ENCODE measurements around the gene ALK. TPM values are rescaled to one million over a fixed set of nuclear protein-coding genes. Genes with fewer than 3 reads are reported as not detected.
A peak's percentile ranks its signal among the peaks of the same experiment; 100 is the strongest.

The ALK gene
- polyA plus RNA-seq, 2 of the 4 experiments (the other 2 are of a cell fraction): not detected

- FAIRE-seq (no peak), ATAC-seq (no peak), DNase-seq (ENCODE audit: low read depth in 1 of 2, low spot score in 1 of 2) (no peak)
- H3K27ac ChIP-seq: no peak overlapping the region
- ChIA-PET CTCF (interaction anchor here (3.0 kb wide), 1 partner anchor 17 kb away, joined by 9 read pairs; no protein-coding TSS in a partner anchor), POLR2A (no interaction called here)
- no peak overlapping the region for H3K4me3 ChIP-seq
- 55% methylated on average over 6 of the region's 6 CpGs for WGBS (ENCODE audit: missing lambda C conversion rate)
- peaks cover 3% of the 10 kb centered on the region; the same call in 1 of the 3 replicates for H3K4me1 ChIP-seq
- H3K4me2 ChIP-seq: no peak overlapping the region
- no peaks in the 10 kb centered on the region for H3K9me3 ChIP-seq
- TF ChIP-seq FOSL2 (IDR thresholded peaks at IDR 0.05): no peak
- no peak for TF ChIP-seq FOSL2 (CRISPR knock-in tag; IDR thresholded peaks at IDR 0.05)
- TF ChIP-seq TP53 (CRISPR knock-in tag; IDR thresholded peaks at IDR 0.05): no peak
- no peak for TF ChIP-seq CTCF (IDR thresholded peaks at IDR 0.05)
- no peak for TF ChIP-seq MAZ (IDR thresholded peaks at IDR 0.05; ENCODE audit: borderline replicate concordance, low read depth, low read length)
- no peak for TF ChIP-seq USF2 (IDR thresholded peaks at IDR 0.05)
- no peak for TF ChIP-seq ZNF302 (CRISPR knock-in tag; IDR thresholded peaks at IDR 0.05)
- no peak for TF ChIP-seq POLR2A (IDR thresholded peaks at IDR 0.05; ENCODE audit: low read length)
- no peak for TF ChIP-seq HOXB5 (CRISPR knock-in tag; IDR thresholded peaks at IDR 0.05)
- TF ChIP-seq RCOR1 (IDR thresholded peaks at IDR 0.05; ENCODE audit: low read depth, low read length): no peak
- no peak for TF ChIP-seq ZSCAN20 (CRISPR knock-in tag; IDR thresholded peaks at IDR 0.05)
- no peak for TF ChIP-seq CBX8 (IDR thresholded peaks at IDR 0.05)
- no peak for TF ChIP-seq JUNB (IDR thresholded peaks at IDR 0.05)
- TF ChIP-seq PHF8 (IDR thresholded peaks at IDR 0.05; ENCODE audit: borderline replicate concordance, low read depth): no peak
These were observed 137.7 kb downstream of the ALK start for GRCh38 chr2:29783666-29784065.

- no peak overlapping the region for H3K4me3 ChIP-seq
- FAIRE-seq (peak; percentile 36), DNase-seq (ENCODE audit: low read depth in 1 of 2, low spot score in 1 of 2) (no peak), ATAC-seq (no peak)
- ChIA-PET CTCF (interaction anchor here (0.6 to 3.0 kb wide), 2 partner anchors 18 to 440 kb away, joined by 3 to 9 read pairs; no protein-coding TSS in a partner anchor), POLR2A (no interaction called here)
- H3K27ac ChIP-seq: no peak overlapping the region
- WGBS (ENCODE audit: missing lambda C conversion rate): 34% methylated on average over 7 of the region's 7 CpGs
- H3K4me1 ChIP-seq: peaks cover 3% of the 10 kb centered on the region; the same call in 1 of the 3 replicates
- H3K9me3 ChIP-seq: no peaks in the 10 kb centered on the region
- H3K4me2 ChIP-seq: no peak overlapping the region
- TF ChIP-seq HDAC2 (IDR thresholded peaks at IDR 0.05) (no peak), CHD2 (IDR thresholded peaks at IDR 0.05; ENCODE audit: low read length, partially characterized antibody) (no peak), HOXB13 (CRISPR knock-in tag; IDR thresholded peaks at IDR 0.05; ENCODE audit: low read depth) (no peak), FOXS1 (CRISPR knock-in tag; IDR thresholded peaks at IDR 0.05) (no peak), CTCF (IDR thresholded peaks at IDR 0.05) (no peak), ATOH8 (CRISPR knock-in tag; IDR thresholded peaks at IDR 0.05; ENCODE audit: low read depth) (no peak), E2F6 (IDR thresholded peaks at IDR 0.05; ENCODE audit: borderline replicate concordance, low read depth) (no peak), EP300 (IDR thresholded peaks at IDR 0.05) (no peak), PBX3 (IDR thresholded peaks at IDR 0.05) (no peak), RCOR1 (IDR thresholded peaks at IDR 0.05; ENCODE audit: low read depth, low read length) (no peak), ZFP36 (IDR thresholded peaks at IDR 0.05; ENCODE audit: borderline replicate concordance, partially characterized antibody) (no peak), JUN (IDR thresholded peaks at IDR 0.05) (no peak), SMC3 (IDR thresholded peaks at IDR 0.05) (no peak), TFCP2L1 (CRISPR knock-in tag; IDR thresholded peaks at IDR 0.05) (no peak), EHMT2 (IDR thresholded peaks at IDR 0.05; ENCODE audit: low read depth) (no peak), BCL3 (IDR thresholded peaks at IDR 0.05) (no peak), CBX2 (IDR thresholded peaks at IDR 0.05; ENCODE audit: borderline replicate concordance, low read depth) (no peak)
These were observed 138.6 kb downstream of the ALK start for GRCh38 chr2:29782549-29783458.

Data from A549 (cell line).